Caco-2 (cell line): Measurements from ENCODE around the gene UNK. TPM values are rescaled to one million over a fixed set of nuclear protein-coding genes. Genes with fewer than 3 reads are reported as not detected.

Experiments used
- BruUV-seq: library from RNA; stranded (reverse); fragments of 400-500 nt; replicated peaks from 2 replicates; lab custom pipeline; 2021; lab: Mats Ljungman, UMichigan
- CTCF ChIA-PET: fragments of 300-600 bp; sonication (Branson Sonifier 250); formaldehyde crosslinking; loops from one replicate; lab custom pipeline; 2022; ENCODE audit warnings: antibody characterized with exemption; lab: Charles Lee
- POLR2A ChIA-PET: fragments of 300-600 bp; sonication (Branson Sonifier 250); formaldehyde crosslinking; loops from one replicate; lab custom pipeline; 2022; ENCODE audit warnings: antibody characterized with exemption; lab: Charles Lee
- DNase-seq, 2 experiments: peaks; one replicate each; pipeline versions ENCODE4 v3.0.0 to v3.0.0-alpha.2; 2020 to 2022
- H3K27me3 ChIP-seq: replicated peaks from 2 replicates; pipeline ENCODE4 v1.6.0; 2011; ENCODE audit warnings: low read length; ENCODE audit not compliant: control insufficient read depth, insufficient read depth
- H3K36me3 ChIP-seq: 2 replicates; pipeline ENCODE4 v1.5.1; 2011; ENCODE audit warnings: low read length; ENCODE audit not compliant: control insufficient read depth, insufficient read depth
- H3K4me1 ChIP-seq: fragments of 250-450 bp; sonication (Bioruptor Pico); 2 replicates; pipeline ENCODE4 v1.5.1; 2020; ENCODE audit warnings: mild to moderate bottlenecking
- H3K4me3 ChIP-seq: 2 replicates; pipeline ENCODE4 v1.5.1; 2011; ENCODE audit warnings: low read depth, mild to moderate bottlenecking, control low read depth, low read length
- H3K9me3 ChIP-seq: fragments of 250-450 bp; sonication (Bioruptor Pico); 2 replicates; pipeline ENCODE4 v1.5.1; 2020; ENCODE audit warnings: mild to moderate bottlenecking, moderate library complexity
- H3K27ac Mint-ChIP-seq: one replicate; pipeline ENCODE4 v1.8.0; 2022; ENCODE audit warnings: mixed read lengths; ENCODE audit not compliant: unreplicated experiment
- H3K27me3 Mint-ChIP-seq: one replicate; pipeline ENCODE4 v1.8.0; 2022; ENCODE audit warnings: mixed read lengths; ENCODE audit not compliant: insufficient read depth, unreplicated experiment
- H3K36me3 Mint-ChIP-seq: one replicate; pipeline ENCODE4 v1.8.0; 2022; ENCODE audit warnings: mild to moderate bottlenecking, mixed read lengths; ENCODE audit not compliant: insufficient read depth, unreplicated experiment
- H3K4me1 Mint-ChIP-seq: one replicate; pipeline ENCODE4 v1.8.0; 2022; ENCODE audit warnings: low read depth, mixed read lengths; ENCODE audit not compliant: unreplicated experiment
- H3K4me3 Mint-ChIP-seq: one replicate; pipeline ENCODE4 v1.8.0; 2022; ENCODE audit warnings: mild to moderate bottlenecking, moderate library complexity, mixed read lengths; ENCODE audit not compliant: unreplicated experiment
- H3K9me3 Mint-ChIP-seq: one replicate; pipeline ENCODE4 v1.8.0; 2022; ENCODE audit warnings: mixed read lengths; ENCODE audit not compliant: unreplicated experiment
- intact Hi-C: fragments of 100-400 bp; cut with micrococcal nuclease; formaldehyde crosslinking; loops from one replicate; pipeline ENCODE4 v1.10.0; 2022; ENCODE audit not compliant: unreplicated experiment
- total RNA-seq: library from RNA; stranded (reverse); gene quantifications from 2 replicates; pipeline ENCODE4 v1.2.3, GENCODE V29; 2022
- TF ChIP-seq, protein P1 (sequence below), 2 experiments: fragments of 200-600 bp in 1 of 2; IDR thresholded peaks; 1 replicate in 1 of 2; 2 replicates in 1 of 2; pipeline versions ENCODE4 v1.5.1 to v1.8.0; 2011 to 2022; ENCODE audit warnings: antibody characterized with exemption in 1 of 2, control low read depth in 1 of 2, inconsistent platforms in 1 of 2, low read depth in 1 of 2, low read length in 1 of 2, mild to moderate bottlenecking in 1 of 2, moderate library complexity in 1 of 2; ENCODE audit not compliant: insufficient read depth in 1 of 2, severe bottlenecking in 1 of 2, unreplicated experiment in 1 of 2

Gene UNK
- total RNA-seq, 1 experiment from 2014 or later = 33.3 TPM

DNA sequence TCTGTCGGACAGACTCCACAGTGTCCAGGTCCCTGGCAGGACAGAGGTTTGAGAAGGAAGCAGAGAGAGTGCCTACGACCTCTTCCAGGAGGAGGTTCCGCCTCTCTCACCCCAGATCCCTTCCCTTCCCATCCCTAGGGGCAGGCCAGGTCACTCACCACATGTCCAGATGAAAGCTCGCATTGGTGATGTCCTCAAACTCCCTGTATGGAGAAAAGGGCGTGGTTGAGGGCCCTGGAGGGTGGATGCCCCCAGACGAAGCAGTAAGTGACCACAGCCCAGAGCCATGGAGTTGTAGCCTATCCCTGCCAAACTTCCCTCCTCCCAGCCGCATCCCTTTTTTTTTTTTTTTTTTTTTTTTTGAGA lies 56.2 kb downstream of the UNK start:
- CTCF ChIA-PET = interaction anchor here (0.6 to 0.8 kb wide), 6 partner anchors 13 to 1593 kb away, joined by 3 to 10 read pairs (median 4); no protein-coding TSS in a partner anchor
- H3K4me3 Mint-ChIP-seq = no peak overlapping the region
- Histone ChIP-seq H3K9me3 (no peaks in the 10 kb centered on the region), H3K36me3 (no peaks in the 10 kb centered on the region), H3K4me1 (peaks cover 22% of the 10 kb centered on the region), H3K4me3 (no peak overlapping the region), H3K27me3 (no peaks in the 10 kb centered on the region)
- H3K9me3 Mint-ChIP-seq = no peaks in the 10 kb centered on the region
- BruUV-seq = no TSS peak
- POLR2A ChIA-PET = interaction anchor here (0.6 kb wide), 1 partner anchor 13 kb away, joined by 7 read pairs; no protein-coding TSS in a partner anchor
- no peaks in the 10 kb centered on the region for H3K27me3 Mint-ChIP-seq
- intact Hi-C loops = no loop called here
- H3K27ac Mint-ChIP-seq = no peak overlapping the region
- peaks cover 6% of the 10 kb centered on the region for H3K4me1 Mint-ChIP-seq
- DNase-seq = no peak
- TF ChIP-seq, protein P1, sequence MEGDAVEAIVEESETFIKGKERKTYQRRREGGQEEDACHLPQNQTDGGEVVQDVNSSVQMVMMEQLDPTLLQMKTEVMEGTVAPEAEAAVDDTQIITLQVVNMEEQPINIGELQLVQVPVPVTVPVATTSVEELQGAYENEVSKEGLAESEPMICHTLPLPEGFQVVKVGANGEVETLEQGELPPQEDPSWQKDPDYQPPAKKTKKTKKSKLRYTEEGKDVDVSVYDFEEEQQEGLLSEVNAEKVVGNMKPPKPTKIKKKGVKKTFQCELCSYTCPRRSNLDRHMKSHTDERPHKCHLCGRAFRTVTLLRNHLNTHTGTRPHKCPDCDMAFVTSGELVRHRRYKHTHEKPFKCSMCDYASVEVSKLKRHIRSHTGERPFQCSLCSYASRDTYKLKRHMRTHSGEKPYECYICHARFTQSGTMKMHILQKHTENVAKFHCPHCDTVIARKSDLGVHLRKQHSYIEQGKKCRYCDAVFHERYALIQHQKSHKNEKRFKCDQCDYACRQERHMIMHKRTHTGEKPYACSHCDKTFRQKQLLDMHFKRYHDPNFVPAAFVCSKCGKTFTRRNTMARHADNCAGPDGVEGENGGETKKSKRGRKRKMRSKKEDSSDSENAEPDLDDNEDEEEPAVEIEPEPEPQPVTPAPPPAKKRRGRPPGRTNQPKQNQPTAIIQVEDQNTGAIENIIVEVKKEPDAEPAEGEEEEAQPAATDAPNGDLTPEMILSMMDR (IDR thresholded peaks at IDR 0.05; ENCODE audit: insufficient read depth in 1 of 2, low read depth in 1 of 2, low read length in 1 of 2, severe bottlenecking in 1 of 2, unreplicated experiment in 1 of 2) = no peak
- no peaks in the 10 kb centered on the region for H3K36me3 Mint-ChIP-seq

DNA sequence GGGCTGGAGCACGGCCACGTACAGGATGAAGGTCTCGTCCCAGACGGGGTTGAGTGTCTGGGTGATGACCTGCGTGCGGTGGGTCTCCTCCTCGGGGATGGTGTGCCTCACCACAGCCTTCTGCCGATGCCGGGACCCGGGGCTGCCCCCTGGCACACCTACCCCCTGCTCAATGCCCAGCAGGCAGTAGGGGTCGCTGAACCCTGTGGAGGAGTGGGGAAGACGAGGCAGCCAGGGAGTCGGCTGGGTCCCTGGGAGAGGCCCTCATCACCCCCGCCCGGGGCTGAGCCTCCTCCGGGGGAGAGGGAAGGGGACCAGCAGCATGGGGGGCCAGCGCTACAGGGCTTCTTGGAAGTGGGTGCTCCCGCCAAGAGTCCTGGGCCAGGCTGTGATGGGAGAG lies 57.8 kb downstream of the UNK start:
- CTCF ChIA-PET = interaction anchor here (1.2 kb wide), 1 partner anchor 78 kb away, joined by 3 read pairs; the partner anchor contains the start of gene GALK1
- POLR2A ChIA-PET = no interaction called here
- BruUV-seq = no TSS peak

DNA sequence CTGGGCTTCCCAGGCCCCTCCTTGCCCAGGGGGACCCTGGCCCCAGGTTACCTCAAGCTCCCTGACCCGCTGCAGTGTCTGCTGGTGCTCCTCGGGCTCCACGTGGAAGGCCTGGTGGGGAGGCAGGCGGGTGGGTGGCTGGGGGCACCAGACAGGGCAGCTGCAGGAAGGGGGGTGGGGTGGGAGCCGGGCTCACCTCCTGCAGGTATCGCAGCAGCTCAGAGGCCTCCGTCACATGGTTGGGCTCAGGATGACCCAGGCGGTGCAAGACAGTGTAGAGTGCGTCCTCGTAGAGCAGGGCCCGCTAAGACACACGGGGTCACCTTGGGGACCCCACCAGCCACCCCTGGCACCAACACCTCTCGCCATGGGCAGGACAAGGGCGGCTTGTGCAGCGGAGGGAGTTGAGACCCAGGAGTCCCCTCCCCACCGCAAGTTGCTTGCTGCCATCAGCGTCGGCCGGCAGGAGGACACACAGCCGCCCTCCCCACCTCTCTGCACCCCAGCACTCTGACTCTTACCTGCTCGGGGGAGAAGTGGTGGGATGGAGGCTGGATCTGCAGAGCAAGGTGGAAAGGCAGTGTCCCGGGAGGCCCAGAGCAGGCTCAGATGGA lies 58.5 kb downstream of the UNK start:
- no peak for DNase-seq
- no TSS peak for BruUV-seq
- Mint-ChIP-seq H3K27me3 (no peaks in the 10 kb centered on the region), H3K36me3 (peaks cover 17% of the 10 kb centered on the region), H3K4me3 (no peak overlapping the region), H3K4me1 (peaks cover 21% of the 10 kb centered on the region), H3K9me3 (no peaks in the 10 kb centered on the region), H3K27ac (no peak overlapping the region)
- Histone ChIP-seq H3K4me1 (peaks cover 41% of the 10 kb centered on the region), H3K27me3 (no peaks in the 10 kb centered on the region), H3K36me3 (peaks cover under 1% of the 10 kb centered on the region), H3K4me3 (no peak overlapping the region), H3K9me3 (no peaks in the 10 kb centered on the region)
- intact Hi-C loops = no loop called here
- POLR2A ChIA-PET = no interaction called here
- TF ChIP-seq, protein P1 (IDR thresholded peaks at IDR 0.05; ENCODE audit: insufficient read depth in 1 of 2, low read depth in 1 of 2, low read length in 1 of 2, severe bottlenecking in 1 of 2, unreplicated experiment in 1 of 2) = no peak
- CTCF ChIA-PET = interaction anchor here (1.1 to 1.2 kb wide), 3 partner anchors 12 to 78 kb away, joined by 3 to 5 read pairs (median 3); partner anchors contain the start of genes GALK1 and WBP2

More for the DNA sequence above, 57.8 kb downstream of the UNK start:
- Mint-ChIP-seq H3K4me1 (peaks cover 14% of the 10 kb centered on the region), H3K27me3 (no peaks in the 10 kb centered on the region), H3K4me3 (no peak overlapping the region), H3K36me3 (peaks cover 16% of the 10 kb centered on the region), H3K9me3 (no peaks in the 10 kb centered on the region), H3K27ac (peak overlapping the region; percentile 36)
- intact Hi-C loops = no loop called here
- Histone ChIP-seq H3K4me3 (no peak overlapping the region), H3K9me3 (no peaks in the 10 kb centered on the region), H3K36me3 (no peaks in the 10 kb centered on the region; the same call in 1 of the 2 replicates), H3K27me3 (no peaks in the 10 kb centered on the region), H3K4me1 (peaks cover 38% of the 10 kb centered on the region)
- DNase-seq = no peak
- TF ChIP-seq, protein P1 (IDR thresholded peaks at IDR 0.05; ENCODE audit: insufficient read depth in 1 of 2, low read depth in 1 of 2, low read length in 1 of 2, severe bottlenecking in 1 of 2, unreplicated experiment in 1 of 2) = no peak
